HG02852 (cell line): ENCODE results near the gene CDC42BPG.

Source experiments
- ATAC-seq: cut with Tn5 transposase; IDR thresholded peaks from one replicate; pipeline ENCODE4 v1.9.1; 2021; ENCODE audit warnings: mild to moderate bottlenecking, moderate library complexity; ENCODE audit not compliant: unreplicated experiment

The CDC42BPG gene

GRCh38 chr11:64793271-64794160 is 50.9 kb downstream of the CDC42BPG start:
- no peak for ATAC-seq

DNA sequence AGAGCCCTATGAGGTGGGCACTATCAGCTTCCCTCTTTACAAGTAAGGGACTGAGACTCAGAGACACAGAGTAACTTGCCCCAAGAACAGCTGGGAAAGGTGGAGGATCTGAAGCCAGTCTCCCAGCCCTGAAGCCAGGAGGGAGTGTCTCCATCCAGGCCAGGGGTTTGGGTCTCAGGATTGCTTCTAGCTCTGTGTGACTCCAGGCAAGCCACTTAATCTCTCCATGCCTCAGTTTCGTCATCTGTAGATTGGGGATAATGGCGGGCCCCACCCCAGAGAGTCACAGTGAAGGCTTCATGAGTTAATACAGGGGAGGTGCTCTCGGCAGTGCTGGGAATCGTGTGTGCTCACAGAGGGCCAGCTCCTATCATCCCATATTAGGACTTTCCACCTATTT is 52.0 kb downstream of the CDC42BPG start:
- no peak for ATAC-seq

- no peak for ATAC-seq
Measured at GRCh38 chr11:64791781-64792291, 52.6 kb downstream of the CDC42BPG start.

DNA sequence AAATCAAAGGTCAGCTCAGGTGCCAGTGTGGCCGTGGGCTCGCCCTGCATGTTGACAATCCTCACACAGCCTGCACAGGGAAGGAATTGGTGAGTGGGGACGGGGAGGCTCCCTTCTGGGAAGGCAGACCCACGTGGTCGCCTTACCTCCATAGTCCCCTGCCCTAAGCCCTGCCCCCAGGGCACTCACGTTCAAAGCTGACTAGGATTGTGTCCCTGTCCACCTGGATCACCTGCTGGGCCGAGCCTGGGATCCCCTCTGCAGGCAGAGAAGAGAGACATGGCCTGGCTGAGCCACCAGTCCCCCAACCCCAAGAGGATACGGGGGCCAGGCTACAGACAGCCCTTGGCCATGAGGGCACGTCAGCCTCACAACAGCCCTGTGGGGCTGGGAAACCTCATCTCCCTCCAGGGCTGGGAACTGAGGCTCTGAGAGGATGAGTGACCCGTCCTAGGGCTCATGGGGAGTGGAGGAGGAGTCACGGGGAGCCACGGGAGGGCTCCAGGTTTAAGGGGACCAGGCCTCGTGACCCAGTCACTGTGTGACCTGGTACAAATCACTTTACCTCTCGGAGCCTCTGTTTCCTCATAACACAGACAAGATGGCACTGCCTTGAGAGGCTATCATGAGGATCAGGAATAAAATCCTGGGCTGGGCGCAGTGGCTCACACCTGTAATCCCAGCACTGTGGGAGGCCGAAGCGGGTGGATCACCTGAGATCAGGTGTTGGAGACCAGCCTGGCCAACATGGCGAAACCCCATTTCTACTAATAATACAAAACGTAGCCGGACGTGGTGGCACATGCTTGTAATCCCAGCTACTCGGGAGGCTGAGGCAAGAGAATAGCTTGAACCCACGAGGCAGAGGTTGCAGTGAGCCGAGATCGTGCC is 54.0 kb downstream of the CDC42BPG start:
- no peak for ATAC-seq

DNA sequence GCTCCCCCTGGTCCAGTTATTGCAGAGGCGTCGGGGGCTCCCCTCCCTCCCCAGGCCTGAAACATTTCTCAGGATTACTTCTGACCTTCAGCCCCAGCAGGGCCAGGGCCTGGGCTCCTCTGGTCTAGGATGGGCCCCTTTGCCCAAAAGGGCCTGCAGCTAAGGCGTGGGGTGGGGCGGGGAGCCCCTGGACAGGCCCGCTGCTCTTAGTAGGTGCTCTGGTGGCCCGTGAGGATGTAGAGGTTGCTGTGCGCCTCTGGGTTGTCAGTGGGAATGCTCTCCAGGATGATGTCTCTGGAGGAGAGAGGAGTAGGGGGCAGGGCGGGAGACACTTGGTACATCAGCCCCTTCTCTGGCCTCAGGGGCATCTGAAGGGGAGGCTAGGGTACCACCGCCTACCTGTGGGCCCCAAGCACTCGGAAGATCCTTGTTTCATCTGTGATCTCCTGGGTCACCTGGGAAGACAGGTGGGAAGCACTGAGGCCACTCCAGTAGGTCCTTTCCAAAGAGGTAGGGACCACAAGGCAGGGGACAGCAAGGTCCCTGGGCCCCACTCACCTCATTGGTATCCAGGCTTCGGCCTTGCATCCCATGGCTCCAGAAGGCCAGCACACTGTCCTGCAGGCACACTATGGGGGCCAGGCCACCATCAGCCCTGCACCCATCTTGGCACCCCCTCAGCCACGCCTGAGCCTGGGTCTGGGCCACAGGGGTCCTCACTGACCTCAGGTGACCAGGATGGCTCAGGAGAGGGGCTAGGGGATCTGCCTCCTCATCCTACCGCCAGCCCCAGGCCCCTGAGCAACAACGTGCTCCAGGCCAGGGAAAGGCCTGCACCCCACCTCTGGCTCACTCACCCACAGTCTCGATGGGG is 54.9 kb downstream of the CDC42BPG start:
- no peak for ATAC-seq

- no peak for ATAC-seq
Measured at GRCh38 chr11:64788321-64789215, 55.9 kb downstream of the CDC42BPG start.

GRCh38 chr11:64787526-64788320 is 56.7 kb downstream of the CDC42BPG start:
- ATAC-seq = no peak

GRCh38 chr11:64786308-64786707 is 58.1 kb downstream of the CDC42BPG start:
- ATAC-seq = no peak

DNA sequence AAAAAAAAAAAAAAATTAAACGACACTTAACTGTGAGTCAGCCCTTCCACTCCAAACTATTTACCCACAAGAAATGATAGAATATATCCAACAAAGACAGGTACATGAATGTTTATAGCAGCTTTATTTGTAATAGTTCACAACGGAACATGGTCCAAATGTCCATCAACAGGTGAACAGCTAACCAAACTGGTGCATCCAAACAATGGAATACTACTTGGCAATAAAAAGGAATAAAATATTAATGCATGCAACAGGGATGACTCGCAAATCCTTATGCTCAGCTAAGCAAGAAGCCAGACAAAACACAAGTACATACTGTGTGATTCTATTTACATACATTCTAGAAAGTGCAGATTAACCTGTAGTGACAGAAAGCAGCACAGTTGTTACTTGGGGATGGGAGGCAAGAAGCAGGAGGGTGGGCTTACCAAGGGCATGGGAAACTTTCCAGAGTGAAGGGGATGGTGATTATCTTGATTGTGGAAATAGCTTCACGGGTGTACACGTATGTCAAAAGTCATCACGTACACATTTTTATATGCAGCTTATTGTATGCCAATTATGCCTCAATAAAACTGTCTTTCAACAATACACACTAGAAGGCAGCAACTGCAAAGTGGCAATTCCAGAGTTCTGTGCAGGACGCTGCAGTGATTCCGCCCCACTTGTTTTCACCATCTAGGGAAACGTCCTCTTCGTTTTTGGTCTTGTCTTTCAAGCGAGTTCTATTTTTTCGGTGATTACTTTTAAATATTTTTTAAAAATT is 59.5 kb downstream of the CDC42BPG start:
- no peak for ATAC-seq

GRCh38 chr11:64778473-64779298 is 65.8 kb downstream of the CDC42BPG start, which contains the start of gene SF1:
Gene SF1, minus strand, starts transcription at chr11:64778542. Its CDS starts 150 bp downstream, at chr11:64778392.
- peak; percentile 79 for ATAC-seq

GRCh38 chr11:64778223-64778472 is 66.3 kb downstream of the CDC42BPG start:
- no peak for ATAC-seq

DNA sequence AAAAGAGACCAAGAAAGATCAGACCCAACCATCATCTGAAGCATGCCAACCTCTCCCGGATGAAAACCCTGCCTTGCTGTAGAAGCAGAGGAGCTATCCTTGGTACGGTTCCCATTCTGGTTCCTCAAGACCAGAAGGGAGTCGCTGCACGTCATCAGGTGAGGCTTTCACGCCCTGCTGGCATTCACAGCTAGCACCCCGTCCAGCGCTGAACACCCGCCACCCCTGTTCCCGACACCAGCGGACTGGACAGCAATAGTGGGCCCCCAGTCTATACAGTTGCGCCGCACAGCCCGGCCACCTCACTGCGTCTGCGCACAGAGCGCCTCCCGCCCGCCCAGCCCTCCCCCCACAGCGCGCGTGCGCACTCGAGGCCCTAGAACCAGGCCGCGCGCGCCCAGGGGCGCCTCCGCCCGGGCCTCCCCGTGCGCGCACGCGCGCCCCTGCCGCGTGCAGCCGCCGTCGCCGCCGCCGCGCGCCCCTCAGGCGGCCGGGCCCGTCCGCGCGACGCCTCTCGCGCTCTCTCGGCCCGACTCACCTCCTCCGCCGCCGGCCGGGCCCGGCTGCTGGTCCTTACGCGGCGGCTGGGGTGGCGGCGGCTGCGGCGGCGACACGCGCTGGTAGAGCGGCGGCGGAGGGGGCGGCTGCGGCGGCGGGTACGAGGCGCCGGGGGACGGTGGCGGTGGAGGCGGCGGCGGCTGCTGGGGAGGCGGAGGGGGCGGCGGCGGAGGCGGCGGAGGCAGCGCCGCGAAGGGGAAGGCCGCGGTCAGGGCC is 66.8 kb downstream of the CDC42BPG start:
- no peak for ATAC-seq

GRCh38 chr11:64776875-64777274 is 67.6 kb downstream of the CDC42BPG start:
- ATAC-seq = no peak

DNA sequence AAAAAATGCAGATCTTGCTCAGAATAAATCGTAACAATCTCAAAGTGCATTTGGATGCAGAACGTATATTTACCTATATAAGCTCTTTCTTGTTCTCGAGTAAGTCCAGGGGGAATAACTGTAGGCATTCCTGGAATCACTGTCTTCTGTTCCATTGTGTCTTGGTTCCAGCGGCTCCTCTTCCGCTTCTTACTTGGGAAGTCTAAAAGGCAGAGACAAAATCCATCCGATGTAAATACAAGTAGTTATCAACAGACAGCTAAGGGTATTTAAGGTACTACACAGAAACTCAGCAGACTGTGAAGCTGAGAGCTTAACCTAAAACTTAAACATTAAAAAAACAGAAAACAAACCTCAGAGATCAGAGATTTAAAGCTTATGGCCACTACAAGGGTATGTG is 68.0 kb downstream of the CDC42BPG start:
- ATAC-seq = no peak

GRCh38 chr11:64774144-64774543 is 70.3 kb downstream of the CDC42BPG start:
- no peak for ATAC-seq
